ENCODE measurements around the gene GPR21. TPM values are rescaled to one million over a fixed set of nuclear protein-coding genes. Genes with fewer than 3 reads are reported as not detected.

The GPR21 gene
- total and polyA plus RNA-seq, 2 experiments from 2014 or later, result 0.90 TPM; not detected in 1

- no peak overlapping the region for H3K27ac ChIP-seq (ENCODE audit: low read depth)
Observed at GRCh38 chr9:123033864-123034601, 566 bp downstream of the GPR21 start.

More at GRCh38 chr9:123033864-123034601, 566 bp downstream of the GPR21 start:
- Histone ChIP-seq H3K9me2 (ENCODE audit: insufficient read depth) (no peaks in the 10 kb centered on the region), H2AFZ (no peak overlapping the region), H3K36me3 (ENCODE audit: insufficient read depth) (no peaks in the 10 kb centered on the region), H3K4me3 (no peak overlapping the region), H3K4me1 (ENCODE audit: insufficient read depth) (no peaks in the 10 kb centered on the region), H4K20me1 (replicated peaks; ENCODE audit: insufficient read depth) (no peaks in the 10 kb centered on the region), H3K27me3 (ENCODE audit: insufficient read depth) (no peaks in the 10 kb centered on the region), H3K79me2 (replicated peaks; ENCODE audit: insufficient read depth) (no peaks in the 10 kb centered on the region), H3K4me2 (no peak overlapping the region), H3F3A (replicated peaks; ENCODE audit: low read depth) (no peaks in the 10 kb centered on the region)
- DNase-seq (ENCODE audit: low spot score) (no peak), ATAC-seq (no peak)
- H3K9me3 Mint-ChIP-seq, result no peaks in the 10 kb centered on the region
- peaks cover 7% of the 10 kb centered on the region for H3K4me1 Mint-ChIP-seq
- H3K27me3 Mint-ChIP-seq (ENCODE audit: insufficient read depth, low read depth, poor library complexity), result no peaks in the 10 kb centered on the region
- TF ChIP-seq CTCF (conservative IDR thresholded peaks at IDR 0.05; ENCODE audit: low read depth in 2 of 2), result no peak
- TF ChIP-seq POLR2AphosphoS5 (IDR thresholded peaks at IDR 0.05; ENCODE audit: low read depth), result no peak
- no peak for TF ChIP-seq REST (IDR thresholded peaks at IDR 0.05; ENCODE audit: unreplicated experiment)
- no peak for TF ChIP-seq CREB1 (CRISPR knock-in tag; IDR thresholded peaks at IDR 0.05; ENCODE audit: low read depth)
- no peak for TF ChIP-seq ZNF331 (CRISPR knock-in tag; IDR thresholded peaks at IDR 0.05; ENCODE audit: low read depth)
- no peak for TF ChIP-seq NANOG (IDR thresholded peaks at IDR 0.05; ENCODE audit: borderline replicate concordance)
- no peak for TF ChIP-seq ZNF114 (CRISPR knock-in tag; IDR thresholded peaks at IDR 0.05)
- no peak for TF ChIP-seq ETS1 (IDR thresholded peaks at IDR 0.05)
- peaks cover 3% of the 10 kb centered on the region; the same call in 1 of the 3 replicates for H3K36me3 Mint-ChIP-seq (ENCODE audit: low read depth)
- H3K27ac Mint-ChIP-seq, result no peak overlapping the region
- no peak overlapping the region for H3K4me3 Mint-ChIP-seq
